GM12878 (cell line): ENCODE results near the gene PLA2G4E. TPM values are rescaled to one million over a fixed set of nuclear protein-coding genes. Genes with fewer than 3 reads are reported as not detected.

Experiments used
- ATAC-seq: fragments of 200-7000 bp; cut with Tn5 transposase; 3 replicates; pipeline ENCODE4 v1.9.1; 2020; ENCODE audit warnings: mild to moderate bottlenecking, moderate library complexity
- BruUV-seq: library from RNA; stranded (reverse); fragments of 400-500 nt; replicated peaks from 2 replicates; lab custom pipeline; 2021; lab: Mats Ljungman, UMichigan
- CTCF ChIA-PET: fragments of 300-600 bp; sonication (Branson Sonifier 250); formaldehyde crosslinking; extraction: SDS; loops from one replicate; lab custom pipeline; 2021; ENCODE audit warnings: inconsistent platforms; lab: Yijun Ruan, JAX
- POLR2A ChIA-PET: fragments of 350-600 bp; formaldehyde crosslinking; extraction: SDS; loops from one replicate; lab custom pipeline; 2021; ENCODE audit warnings: inconsistent platforms; lab: Charles Lee
- RAD21 ChIA-PET: fragments of 300-600 bp; sonication (Branson Sonifier 250); formaldehyde crosslinking; loops from one replicate; lab custom pipeline; 2023; ENCODE audit warnings: antibody characterized with exemption; ENCODE audit not compliant: unreplicated experiment; lab: Charles Lee
- SMC1A ChIA-PET: fragments of 300-600 bp; sonication (Branson Sonifier 250); formaldehyde crosslinking; loops from one replicate; lab custom pipeline; 2023; ENCODE audit not compliant: unreplicated experiment, uncharacterized antibody; lab: Charles Lee
- DNase-seq: peaks from one replicate; pipeline ENCODE4 v3.0.0-alpha.2; 2011; ENCODE audit warnings: low read depth, low spot score
- FAIRE-seq: peaks from 3 replicates; lab custom pipeline; 2011; peaks lifted over from hg19 to GRCh38; lab: Jason Lieb, UNC
- H2AFZ ChIP-seq: 2 replicates; pipeline ENCODE4 v1.6.0; 2011; ENCODE audit warnings: low read depth, low read length, control low read depth; ENCODE audit not compliant: control insufficient read depth
- H3K27ac ChIP-seq: 2 replicates; pipeline ENCODE4 v1.5.1; 2011; ENCODE audit warnings: control low read depth; ENCODE audit not compliant: control insufficient read depth, insufficient read depth
- H3K27me3 ChIP-seq, 2 experiments: replicated peaks in 1 of 2; 2 replicates each; pipeline versions ENCODE4 v1.6.0 to v1.6.1; 2011; ENCODE audit warnings: low read length in 1 of 2; ENCODE audit not compliant: control insufficient read depth in 2 of 2, insufficient read depth in 2 of 2
- H3K36me3 ChIP-seq, 2 experiments: 2 replicates each; pipeline ENCODE4 v1.5.1; 2011; ENCODE audit warnings: low read length in 1 of 2; ENCODE audit not compliant: control insufficient read depth in 2 of 2, insufficient read depth in 2 of 2
- H3K4me1 ChIP-seq: 2 replicates; pipeline ENCODE4 v1.6.1; 2011; ENCODE audit warnings: mild to moderate bottlenecking, low read length, moderate library complexity, mixed read lengths; ENCODE audit not compliant: control insufficient read depth, insufficient read depth
- H3K4me2 ChIP-seq: 2 replicates; pipeline ENCODE4 v1.6.0; 2011; ENCODE audit warnings: control low read depth; ENCODE audit not compliant: control insufficient read depth, insufficient read depth
- H3K4me3 ChIP-seq: fragments of 200-600 bp; sonication (generic); 2 replicates; pipeline ENCODE4 v1.5.1; 2016
- H3K79me2 ChIP-seq: 2 replicates; pipeline ENCODE4 v1.6.0; 2011; ENCODE audit warnings: low read length; ENCODE audit not compliant: control insufficient read depth, insufficient read depth
- H3K9ac ChIP-seq: 2 replicates; pipeline ENCODE4 v1.8.0; 2011; ENCODE audit warnings: low read length, control low read depth, mixed read lengths; ENCODE audit not compliant: control insufficient read depth, insufficient read depth
- H3K9me3 ChIP-seq: replicated peaks from 3 replicates; pipeline ENCODE4 v1.5.1; 2011; ENCODE audit warnings: mild to moderate bottlenecking, low read length; ENCODE audit not compliant: control insufficient read depth, insufficient read depth
- H4K20me1 ChIP-seq: 2 replicates; pipeline ENCODE4 v1.6.0; 2011; ENCODE audit not compliant: control insufficient read depth, insufficient read depth
- SMAD1 ChIP-seq: fragments of 450-650 bp; IDR thresholded peaks from 2 replicates; pipeline ENCODE4 v1.6.1; 2018; ENCODE audit warnings: mild to moderate bottlenecking, low read depth; ENCODE audit not compliant: partially characterized antibody
- WGBS: methylation state at CpG from one replicate; pipeline ENCODE4 v1.1.6; 2016; ENCODE audit warnings: low lambda C conversion rate; ENCODE audit not compliant: insufficient replicate concordance, insufficient coverage; ENCODE audit errors: missing lambda C conversion rate; 5-methylcytosine and 5-hydroxymethylcytosine counted together
- in situ Hi-C: fragments of 300-500 bp; cut with MboI; formaldehyde crosslinking; loops from 9 replicates; pipeline ENCODE4 v1.14.3; 2018; ENCODE audit warnings: mixed read lengths
- intact Hi-C: fragments of 100-400 bp; cut with micrococcal nuclease; formaldehyde crosslinking; loops from one replicate; pipeline ENCODE4 v1.14.2; 2022; ENCODE audit not compliant: unreplicated experiment
- polyA plus RNA-seq, 11 experiments: library from polyadenylated mRNA; depleted of rRNA in 4 of 11; unstranded in 6 of 11; stranded (reverse) in 5 of 11; fragments of >200 nt; fragmentation: Nextera tagmentation in 4 of 11; fragmentation: Illumina TruSeq in 1 of 11; extraction: Ambion mirVana in 4 of 11; extraction: Trizol in 1 of 11; gene quantifications; 1 replicate in 1 of 11; 2 replicates in 10 of 11; pipeline versions ENCODE4 v1.2.1 to v1.2.3, GENCODE V29; 2011 to 2016; ENCODE audit warnings: inconsistent platforms in 2 of 11, missing spikeins in 2 of 11, low read depth in 1 of 11
- total RNA-seq, 4 experiments: library from RNA; depleted of rRNA in 3 of 4; stranded (reverse); fragments of >200 nt in 3 of 4; fragmentation: Illumina TruSeq in 1 of 4; extraction: Trizol in 1 of 4; gene quantifications; 2 replicates each; pipeline versions ENCODE4 v1.2.1 to v1.2.3, GENCODE V29; 2013 to 2021
- TF ChIP-seq, protein P1 (sequence below): fragments of 450-650 bp; formaldehyde crosslinking; IDR thresholded peaks from 2 replicates; pipeline ENCODE4 v1.5.0; 2022; ENCODE audit warnings: mild to moderate bottlenecking, missing genetic modification characterization
- TF ChIP-seq, protein P2 (sequence below): IDR thresholded peaks from 2 replicates; pipeline ENCODE4 v1.6.1; 2012; ENCODE audit warnings: mild to moderate bottlenecking, low read depth, low read length
- TF ChIP-seq, protein P3 (sequence below): fragments of 150-350 bp; IDR thresholded peaks from 2 replicates; pipeline ENCODE4 v1.6.1; 2014; ENCODE audit warnings: mild to moderate bottlenecking, low read depth, low read length

Gene PLA2G4E
- total and polyA plus RNA-seq, 10 of the 15 experiments (the other 5 are each of a cell fraction or from before 2014, with no cell fraction given): 0.05 to 0.32 (median 0.06) TPM; not detected in 5

DNA sequence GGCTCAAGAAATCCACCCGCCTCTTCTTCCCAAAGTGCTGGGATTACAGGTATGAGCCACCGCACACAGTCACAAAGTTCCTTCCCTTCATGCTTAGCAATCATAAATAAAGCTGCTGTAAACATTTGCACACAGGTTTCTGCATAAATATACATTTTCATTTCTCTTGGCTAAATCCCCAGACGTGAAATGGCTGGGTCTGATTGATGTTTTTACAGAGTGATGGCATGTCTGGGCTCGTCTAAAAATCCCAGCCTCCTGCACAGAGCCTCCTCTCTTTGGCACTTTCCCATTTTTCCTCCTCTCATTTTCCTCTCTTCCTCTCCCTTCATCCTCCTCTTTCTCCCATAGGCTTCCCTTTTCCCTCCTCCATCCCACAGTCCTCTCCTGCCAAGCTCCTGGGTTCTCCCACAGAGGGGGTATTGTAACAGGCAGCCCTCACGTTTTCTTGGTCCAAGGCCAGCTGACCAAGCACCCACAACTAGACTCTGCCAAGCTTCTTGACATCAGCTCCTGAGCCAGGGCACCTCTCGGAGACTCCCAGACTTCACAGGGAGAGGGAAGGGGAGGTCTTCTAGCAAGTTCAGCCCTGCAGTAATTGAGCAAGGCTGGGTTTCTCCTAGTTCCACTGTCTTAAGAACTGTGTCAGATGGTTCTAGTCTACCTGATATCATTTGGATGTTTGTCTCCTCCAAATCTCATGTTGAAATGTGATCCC, 10.5 kb upstream of the PLA2G4E start:
- Histone ChIP-seq H3K36me3 (no peaks in the 10 kb centered on the region), H4K20me1 (no peaks in the 10 kb centered on the region), H3K4me1 (peaks cover 29% of the 10 kb centered on the region), H3K4me2 (no peak overlapping the region), H3K79me2 (peaks cover 2% of the 10 kb centered on the region), H3K9me3 (peaks cover 4% of the 10 kb centered on the region; the same call in 2 of the 3 replicates), H3K4me3 (no peak overlapping the region), H2AFZ (no peak overlapping the region), H3K27me3 (no peaks in the 10 kb centered on the region), H3K9ac (no peak overlapping the region), H3K27ac (no peak overlapping the region)
- ChIA-PET RAD21 (no interaction called here), SMC1A (interaction anchor here (2.5 kb wide), 1 partner anchor 12 kb away, joined by 8 read pairs; no protein-coding TSS in a partner anchor), CTCF (no interaction called here), POLR2A (no interaction called here)
- FAIRE-seq: no peak
- WGBS: 87% methylated on average over 6 of the region's 6 CpGs
- intact Hi-C loops: no loop called here
- no TSS peak for BruUV-seq
- in situ Hi-C loops: no loop called here
- no peak for DNase-seq
- no peak for ATAC-seq
- no peak for TF ChIP-seq SMAD1
- TF ChIP-seq, protein P1, sequence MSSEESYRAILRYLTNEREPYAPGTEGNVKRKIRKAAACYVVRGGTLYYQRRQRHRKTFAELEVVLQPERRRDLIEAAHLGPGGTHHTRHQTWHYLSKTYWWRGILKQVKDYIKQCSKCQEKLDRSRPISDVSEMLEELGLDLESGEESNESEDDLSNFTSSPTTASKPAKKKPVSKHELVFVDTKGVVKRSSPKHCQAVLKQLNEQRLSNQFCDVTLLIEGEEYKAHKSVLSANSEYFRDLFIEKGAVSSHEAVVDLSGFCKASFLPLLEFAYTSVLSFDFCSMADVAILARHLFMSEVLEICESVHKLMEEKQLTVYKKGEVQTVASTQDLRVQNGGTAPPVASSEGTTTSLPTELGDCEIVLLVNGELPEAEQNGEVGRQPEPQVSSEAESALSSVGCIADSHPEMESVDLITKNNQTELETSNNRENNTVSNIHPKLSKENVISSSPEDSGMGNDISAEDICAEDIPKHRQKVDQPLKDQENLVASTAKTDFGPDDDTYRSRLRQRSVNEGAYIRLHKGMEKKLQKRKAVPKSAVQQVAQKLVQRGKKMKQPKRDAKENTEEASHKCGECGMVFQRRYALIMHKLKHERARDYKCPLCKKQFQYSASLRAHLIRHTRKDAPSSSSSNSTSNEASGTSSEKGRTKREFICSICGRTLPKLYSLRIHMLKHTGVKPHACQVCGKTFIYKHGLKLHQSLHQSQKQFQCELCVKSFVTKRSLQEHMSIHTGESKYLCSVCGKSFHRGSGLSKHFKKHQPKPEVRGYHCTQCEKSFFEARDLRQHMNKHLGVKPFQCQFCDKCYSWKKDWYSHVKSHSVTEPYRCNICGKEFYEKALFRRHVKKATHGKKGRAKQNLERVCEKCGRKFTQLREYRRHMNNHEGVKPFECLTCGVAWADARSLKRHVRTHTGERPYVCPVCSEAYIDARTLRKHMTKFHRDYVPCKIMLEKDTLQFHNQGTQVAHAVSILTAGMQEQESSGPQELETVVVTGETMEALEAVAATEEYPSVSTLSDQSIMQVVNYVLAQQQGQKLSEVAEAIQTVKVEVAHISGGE (CRISPR knock-in tag): no peak
- TF ChIP-seq, protein P2, sequence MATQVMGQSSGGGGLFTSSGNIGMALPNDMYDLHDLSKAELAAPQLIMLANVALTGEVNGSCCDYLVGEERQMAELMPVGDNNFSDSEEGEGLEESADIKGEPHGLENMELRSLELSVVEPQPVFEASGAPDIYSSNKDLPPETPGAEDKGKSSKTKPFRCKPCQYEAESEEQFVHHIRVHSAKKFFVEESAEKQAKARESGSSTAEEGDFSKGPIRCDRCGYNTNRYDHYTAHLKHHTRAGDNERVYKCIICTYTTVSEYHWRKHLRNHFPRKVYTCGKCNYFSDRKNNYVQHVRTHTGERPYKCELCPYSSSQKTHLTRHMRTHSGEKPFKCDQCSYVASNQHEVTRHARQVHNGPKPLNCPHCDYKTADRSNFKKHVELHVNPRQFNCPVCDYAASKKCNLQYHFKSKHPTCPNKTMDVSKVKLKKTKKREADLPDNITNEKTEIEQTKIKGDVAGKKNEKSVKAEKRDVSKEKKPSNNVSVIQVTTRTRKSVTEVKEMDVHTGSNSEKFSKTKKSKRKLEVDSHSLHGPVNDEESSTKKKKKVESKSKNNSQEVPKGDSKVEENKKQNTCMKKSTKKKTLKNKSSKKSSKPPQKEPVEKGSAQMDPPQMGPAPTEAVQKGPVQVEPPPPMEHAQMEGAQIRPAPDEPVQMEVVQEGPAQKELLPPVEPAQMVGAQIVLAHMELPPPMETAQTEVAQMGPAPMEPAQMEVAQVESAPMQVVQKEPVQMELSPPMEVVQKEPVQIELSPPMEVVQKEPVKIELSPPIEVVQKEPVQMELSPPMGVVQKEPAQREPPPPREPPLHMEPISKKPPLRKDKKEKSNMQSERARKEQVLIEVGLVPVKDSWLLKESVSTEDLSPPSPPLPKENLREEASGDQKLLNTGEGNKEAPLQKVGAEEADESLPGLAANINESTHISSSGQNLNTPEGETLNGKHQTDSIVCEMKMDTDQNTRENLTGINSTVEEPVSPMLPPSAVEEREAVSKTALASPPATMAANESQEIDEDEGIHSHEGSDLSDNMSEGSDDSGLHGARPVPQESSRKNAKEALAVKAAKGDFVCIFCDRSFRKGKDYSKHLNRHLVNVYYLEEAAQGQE: no peak
- TF ChIP-seq, protein P3, sequence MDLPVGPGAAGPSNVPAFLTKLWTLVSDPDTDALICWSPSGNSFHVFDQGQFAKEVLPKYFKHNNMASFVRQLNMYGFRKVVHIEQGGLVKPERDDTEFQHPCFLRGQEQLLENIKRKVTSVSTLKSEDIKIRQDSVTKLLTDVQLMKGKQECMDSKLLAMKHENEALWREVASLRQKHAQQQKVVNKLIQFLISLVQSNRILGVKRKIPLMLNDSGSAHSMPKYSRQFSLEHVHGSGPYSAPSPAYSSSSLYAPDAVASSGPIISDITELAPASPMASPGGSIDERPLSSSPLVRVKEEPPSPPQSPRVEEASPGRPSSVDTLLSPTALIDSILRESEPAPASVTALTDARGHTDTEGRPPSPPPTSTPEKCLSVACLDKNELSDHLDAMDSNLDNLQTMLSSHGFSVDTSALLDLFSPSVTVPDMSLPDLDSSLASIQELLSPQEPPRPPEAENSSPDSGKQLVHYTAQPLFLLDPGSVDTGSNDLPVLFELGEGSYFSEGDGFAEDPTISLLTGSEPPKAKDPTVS: no peak
